ENCODE data around the gene SRM.
"Not testable (repeated sequence)": the region's sequence is repeated elsewhere in the genome, so short reads cannot be mapped to it uniquely, and the experiment has no call there.

SRM gene

GRCh38 chr1:11064942-11065341 lies 5.1 kb upstream of the SRM start:
- DNase-seq, result no peak

GRCh38 chr1:11063937-11064537 lies 4.2 kb upstream of the SRM start:
- DNase-seq, result not testable (repeated sequence)

GRCh38 chr1:11062965-11063401 lies 3.2 kb upstream of the SRM start:
- no peak for DNase-seq

GRCh38 chr1:11061652-11062365 lies 2.0 kb upstream of the SRM start:
- DNase-seq, result no peak

GRCh38 chr1:11059155-11059967 lies 457 bp downstream of the SRM start:
- DNase-seq, result no peak

GRCh38 chr1:11058595-11059154 lies 1.1 kb downstream of the SRM start:
- DNase-seq, result no peak

- no peak for DNase-seq
Measured at GRCh38 chr1:11058026-11058425, 1.8 kb downstream of the SRM start.

GRCh38 chr1:11057477-11057876 lies 2.3 kb downstream of the SRM start:
- DNase-seq, result no peak

GRCh38 chr1:11056504-11056903 lies 3.3 kb downstream of the SRM start:
- DNase-seq, result no peak

GRCh38 chr1:11055676-11056075 lies 4.1 kb downstream of the SRM start:
- no peak for DNase-seq

- no peak for DNase-seq
Measured at GRCh38 chr1:11054666-11055065, 5.2 kb downstream of the SRM start.

GRCh38 chr1:11054181-11054580 lies 5.6 kb downstream of the SRM start:
- no peak for DNase-seq

- DNase-seq, result no peak
Measured at GRCh38 chr1:11053758-11054137, 6.1 kb downstream of the SRM start.

- DNase-seq, result no peak
Measured at GRCh38 chr1:11052839-11053757, 6.7 kb downstream of the SRM start.

- no peak for DNase-seq
Measured at GRCh38 chr1:11051781-11052511, 7.9 kb downstream of the SRM start.

GRCh38 chr1:11051121-11051520 lies 8.7 kb downstream of the SRM start:
- DNase-seq, result not testable (repeated sequence)

GRCh38 chr1:11046625-11047365 lies 13.0 kb downstream of the SRM start, which contains the start of gene MASP2:
Gene MASP2 (minus strand): TSS chr1:11047239. CDS start chr1:11047207, 32 bp downstream.
- no peak for DNase-seq

- no peak for DNase-seq
Measured at GRCh38 chr1:11046270-11046566, 13.6 kb downstream of the SRM start.

GRCh38 chr1:11045428-11046269 lies 14.2 kb downstream of the SRM start:
- DNase-seq, result no peak
